ENCODE measurements around the gene KANSL1. TPM values are rescaled to one million over a fixed set of nuclear protein-coding genes. Genes with fewer than 3 reads are reported as not detected.

Gene KANSL1
- total RNA-seq, 3 donors from 2014 or later: 80.2 to 107 (median 88.8) TPM

- intact Hi-C loops (cut with DNase I, micrococcal nuclease): loop anchor here in 1 of 2 donors (10.0 kb wide), 1 partner anchor 286 kb away; no protein-coding TSS in a partner anchor
- Histone ChIP-seq H3K9me3 (no peaks in the 10 kb centered on the region), H3K36me3 (ENCODE audit: low read depth) (no peaks in the 10 kb centered on the region), H3K4me3 (no peak within 1 kb of the TSS), H3K4me1 (ENCODE audit: low read depth) (peaks cover 9% of the 10 kb centered on the region)
- ATAC-seq (no peak), DNase-seq (no peak)
- TF ChIP-seq CTCF (IDR thresholded peaks at IDR 0.05): no peak
These were observed 194.0 kb downstream of the KANSL1 start, which contains the start of gene STH for GRCh38 chr17:45998987-45999899. TSS of gene STH (plus strand) at chr17:45999250. CDS start at chr17:45999280, 30 bp downstream.

- intact Hi-C loops (cut with DNase I, micrococcal nuclease): loop anchor here in 1 of 2 donors (10.0 kb wide), 1 partner anchor 287 kb away; no protein-coding TSS in a partner anchor
- no peak overlapping the region for H3K4me3 ChIP-seq
- no peak for TF ChIP-seq CTCF (IDR thresholded peaks at IDR 0.05)
These were observed 195.6 kb downstream of the KANSL1 start for GRCh38 chr17:45997624-45998023.

GRCh38 chr17:45997166-45997565 is 196.1 kb downstream of the KANSL1 start:
- no peaks in the 10 kb centered on the region for H3K36me3 ChIP-seq (ENCODE audit: low read depth)
- ATAC-seq: no peak
- no peaks in the 10 kb centered on the region for H3K9me3 ChIP-seq
- no peaks in the 10 kb centered on the region for H3K4me1 ChIP-seq (ENCODE audit: low read depth)
- intact Hi-C loops (cut with DNase I, micrococcal nuclease): loop anchor here in 1 of 2 donors (10.0 kb wide), 1 partner anchor 288 kb away; no protein-coding TSS in a partner anchor
- no peak for TF ChIP-seq CTCF (IDR thresholded peaks at IDR 0.05)
- no peak for DNase-seq
- H3K4me3 ChIP-seq: no peak overlapping the region

More at GRCh38 chr17:45997624-45998023, 195.6 kb downstream of the KANSL1 start:
- ATAC-seq: no peak
- no peaks in the 10 kb centered on the region for H3K36me3 ChIP-seq (ENCODE audit: low read depth)
- no peak for DNase-seq
- H3K4me1 ChIP-seq (ENCODE audit: low read depth): no peaks in the 10 kb centered on the region
- no peaks in the 10 kb centered on the region for H3K9me3 ChIP-seq

GRCh38 chr17:45996282-45996937 is 196.8 kb downstream of the KANSL1 start:
- DNase-seq (no peak), ATAC-seq (no peak)
- no peaks in the 10 kb centered on the region for H3K36me3 ChIP-seq (ENCODE audit: low read depth)
- no peak overlapping the region for H3K4me3 ChIP-seq
- H3K9me3 ChIP-seq: no peaks in the 10 kb centered on the region
- intact Hi-C loops (cut with DNase I, micrococcal nuclease): loop anchor here in 1 of 2 donors (10.0 kb wide), 1 partner anchor 288 kb away; no protein-coding TSS in a partner anchor
- no peaks in the 10 kb centered on the region for H3K4me1 ChIP-seq (ENCODE audit: low read depth)
- TF ChIP-seq CTCF (IDR thresholded peaks at IDR 0.05): no peak

GRCh38 chr17:45995627-45996270 is 197.5 kb downstream of the KANSL1 start:
- Histone ChIP-seq H3K9me3 (no peaks in the 10 kb centered on the region), H3K4me3 (no peak overlapping the region), H3K4me1 (ENCODE audit: low read depth) (no peaks in the 10 kb centered on the region), H3K36me3 (ENCODE audit: low read depth) (no peaks in the 10 kb centered on the region)
- ATAC-seq: no peak
- intact Hi-C loops (cut with DNase I, micrococcal nuclease): loop anchor here in 1 of 2 donors (10.0 kb wide), 1 partner anchor 289 kb away; no protein-coding TSS in a partner anchor
- DNase-seq: no peak
- TF ChIP-seq CTCF (IDR thresholded peaks at IDR 0.05): no peak
